ENCODE measurements around the gene NBPF20. TPM values are rescaled to one million over a fixed set of nuclear protein-coding genes. Genes with fewer than 3 reads are reported as not detected.
"Not testable (repeated sequence)": the region's sequence is repeated elsewhere in the genome, so short reads cannot be mapped to it uniquely, and the experiment has no call there.

The NBPF20 gene
- total RNA-seq, 1 experiment from 2014 or later = 5.2 TPM

DNA sequence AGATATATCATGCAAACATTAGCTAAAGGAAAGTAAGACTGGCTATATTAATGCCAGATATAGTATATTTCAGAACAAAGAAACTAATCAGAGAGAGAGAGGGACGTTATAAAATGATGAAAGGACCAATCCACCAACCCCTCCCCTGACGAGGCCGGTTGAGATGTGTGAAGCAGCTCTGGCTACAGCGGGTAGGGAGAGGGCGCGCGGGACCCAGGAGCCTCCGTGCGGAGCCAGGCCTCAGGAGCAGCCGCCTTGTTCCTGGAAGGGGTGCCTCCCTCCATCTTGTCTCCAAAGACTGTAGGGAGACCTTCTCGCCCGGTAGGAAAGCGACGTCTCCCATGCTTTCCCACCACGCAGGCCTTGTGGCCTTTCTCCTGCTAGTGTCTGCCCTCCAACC, 5.4 kb upstream of the NBPF20 start:
- CTCF ChIA-PET; H3K9ac ChIP-seq (ENCODE audit: low read length): not testable (repeated sequence)
- H3K27me3 ChIP-seq (ENCODE audit: low read length) = peaks cover 10% of the 10 kb centered on the region; the same call in 1 of the 2 replicates

GRCh38 chr1:145429329-145429728, 3.9 kb upstream of the NBPF20 start:
- H3K36me3 ChIP-seq (ENCODE audit: low read depth, low read length); H4K20me1 ChIP-seq (ENCODE audit: low read length); POLR2A ChIA-PET (ENCODE audit: unreplicated experiment); BruUV-seq (replicated peaks); H3K4me3 ChIP-seq (ENCODE audit: low read length); H2AFZ ChIP-seq (ENCODE audit: low read length); H3K9me3 ChIP-seq (ENCODE audit: low read length); H3F3A ChIP-seq (ENCODE audit: low read length, unreplicated experiment); ATAC-seq; H3K27ac ChIP-seq (ENCODE audit: low read length); DNase-seq; CTCF ChIA-PET; H3K9me2 ChIP-seq (replicated peaks; ENCODE audit: low read length); H3K4me2 ChIP-seq (ENCODE audit: low read length); H3K9ac ChIP-seq (ENCODE audit: low read length); H3K79me2 ChIP-seq (ENCODE audit: low read length); H3K4me1 ChIP-seq (ENCODE audit: insufficient read depth, low read length); intact Hi-C loops (cut with micrococcal nuclease): not testable (repeated sequence)
- H3K27me3 ChIP-seq (ENCODE audit: low read length) = peaks cover 10% of the 10 kb centered on the region; the same call in 1 of the 2 replicates

More for the DNA sequence above, 5.4 kb upstream of the NBPF20 start:
- H3K4me1 ChIP-seq (ENCODE audit: insufficient read depth, low read length); POLR2A ChIA-PET (ENCODE audit: unreplicated experiment); H3K27ac ChIP-seq (ENCODE audit: low read length); H3K79me2 ChIP-seq (ENCODE audit: low read length); H3K9me2 ChIP-seq (replicated peaks; ENCODE audit: low read length); H2AFZ ChIP-seq (ENCODE audit: low read length); H4K20me1 ChIP-seq (ENCODE audit: low read length); ATAC-seq; DNase-seq; H3K36me3 ChIP-seq (ENCODE audit: low read depth, low read length); BruUV-seq (replicated peaks); intact Hi-C loops (cut with micrococcal nuclease); H3K4me2 ChIP-seq (ENCODE audit: low read length); H3K9me3 ChIP-seq (ENCODE audit: low read length); H3F3A ChIP-seq (ENCODE audit: low read length, unreplicated experiment); H3K4me3 ChIP-seq (ENCODE audit: low read length): not testable (repeated sequence)

GRCh38 chr1:145424612-145425435, 579 bp downstream of the NBPF20 start:
- H3K36me3 ChIP-seq (ENCODE audit: low read depth, low read length); CTCF ChIA-PET; intact Hi-C loops (cut with micrococcal nuclease); H3K9me2 ChIP-seq (replicated peaks; ENCODE audit: low read length); H3K4me1 ChIP-seq (ENCODE audit: insufficient read depth, low read length); H3F3A ChIP-seq (ENCODE audit: low read length, unreplicated experiment); H4K20me1 ChIP-seq (ENCODE audit: low read length); H3K27ac ChIP-seq (ENCODE audit: low read length); POLR2A ChIA-PET (ENCODE audit: unreplicated experiment); H3K79me2 ChIP-seq (ENCODE audit: low read length); H3K9me3 ChIP-seq (ENCODE audit: low read length): not testable (repeated sequence)
- Histone ChIP-seq H2AFZ (ENCODE audit: low read length) (peak overlapping the region; percentile 100), H3K9ac (ENCODE audit: low read length) (peak overlapping the region; percentile 75), H3K4me3 (ENCODE audit: low read length) (peak overlapping the region; percentile 88), H3K27me3 (ENCODE audit: low read length) (peaks cover 10% of the 10 kb centered on the region; the same call in 1 of the 2 replicates), H3K4me2 (ENCODE audit: low read length) (peak overlapping the region; percentile 99)
- DNase-seq (peak; percentile 82), ATAC-seq (peak; percentile 78)
- BruUV-seq (replicated peaks) = TSS peak; percentile 37

DNA sequence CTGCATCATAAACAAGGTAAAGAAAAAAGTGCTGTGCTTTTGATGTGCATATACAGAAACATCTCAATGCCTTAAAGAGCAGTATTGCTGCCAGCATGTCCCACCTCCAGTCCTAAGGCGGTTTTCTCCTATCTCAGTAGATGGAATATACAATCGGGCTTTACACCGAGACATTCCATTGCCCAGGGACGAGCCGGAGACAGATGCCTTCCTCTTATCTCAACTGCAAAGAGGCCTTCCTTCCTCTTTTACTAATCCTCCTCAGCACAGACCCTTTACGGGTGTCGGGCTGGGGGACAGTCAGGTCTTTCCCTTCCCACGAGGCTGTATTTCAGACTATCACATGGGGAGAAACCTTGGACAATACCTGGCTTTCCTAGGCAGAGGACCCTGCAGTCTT, 10.3 kb downstream of the NBPF20 start:
- H3K36me3 ChIP-seq (ENCODE audit: low read depth, low read length); H2AFZ ChIP-seq (ENCODE audit: low read length); H3K9me2 ChIP-seq (replicated peaks; ENCODE audit: low read length); H3K4me3 ChIP-seq (ENCODE audit: low read length); DNase-seq; H3K27ac ChIP-seq (ENCODE audit: low read length); POLR2A ChIA-PET (ENCODE audit: unreplicated experiment); intact Hi-C loops (cut with micrococcal nuclease); H4K20me1 ChIP-seq (ENCODE audit: low read length); H3K4me2 ChIP-seq (ENCODE audit: low read length); ATAC-seq; H3K9me3 ChIP-seq (ENCODE audit: low read length); H3F3A ChIP-seq (ENCODE audit: low read length, unreplicated experiment); H3K9ac ChIP-seq (ENCODE audit: low read length); H3K4me1 ChIP-seq (ENCODE audit: insufficient read depth, low read length); H3K79me2 ChIP-seq (ENCODE audit: low read length); H3K27me3 ChIP-seq (ENCODE audit: low read length); BruUV-seq (replicated peaks); CTCF ChIA-PET: not testable (repeated sequence)

GRCh38 chr1:145407266-145407665, 18.1 kb downstream of the NBPF20 start:
- H3K4me2 ChIP-seq (ENCODE audit: low read length); ATAC-seq; H3K4me1 ChIP-seq (ENCODE audit: insufficient read depth, low read length); intact Hi-C loops (cut with micrococcal nuclease); H3K79me2 ChIP-seq (ENCODE audit: low read length); H3K36me3 ChIP-seq (ENCODE audit: low read depth, low read length); POLR2A ChIA-PET (ENCODE audit: unreplicated experiment); BruUV-seq (replicated peaks); H3K9me3 ChIP-seq (ENCODE audit: low read length); H4K20me1 ChIP-seq (ENCODE audit: low read length); H2AFZ ChIP-seq (ENCODE audit: low read length); H3F3A ChIP-seq (ENCODE audit: low read length, unreplicated experiment); H3K4me3 ChIP-seq (ENCODE audit: low read length); H3K27me3 ChIP-seq (ENCODE audit: low read length); CTCF ChIA-PET; DNase-seq; H3K9me2 ChIP-seq (replicated peaks; ENCODE audit: low read length); H3K27ac ChIP-seq (ENCODE audit: low read length); H3K9ac ChIP-seq (ENCODE audit: low read length): not testable (repeated sequence)

DNA sequence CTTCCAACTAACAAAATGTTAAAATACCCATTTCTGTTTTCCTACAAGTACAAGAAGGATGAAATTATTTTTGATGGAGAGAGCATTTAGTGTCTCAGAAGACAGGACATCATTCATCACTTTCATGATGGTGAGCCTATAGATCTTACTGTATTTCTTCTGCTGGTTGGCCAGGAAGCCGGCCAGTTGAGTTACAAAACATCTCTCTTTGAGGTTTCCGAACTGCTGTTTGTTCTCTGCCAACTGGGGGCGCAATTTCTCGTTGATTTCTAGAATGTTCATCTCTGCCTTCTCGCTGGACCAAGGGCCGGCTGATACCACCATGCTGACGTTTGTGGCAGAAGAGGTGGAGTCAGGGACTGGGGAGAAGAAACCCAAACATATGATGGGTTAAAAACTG, 20.5 kb downstream of the NBPF20 start:
- intact Hi-C loops (cut with micrococcal nuclease); H3K9me2 ChIP-seq (replicated peaks; ENCODE audit: low read length); BruUV-seq (replicated peaks); H3K27ac ChIP-seq (ENCODE audit: low read length); H3F3A ChIP-seq (ENCODE audit: low read length, unreplicated experiment); H3K4me3 ChIP-seq (ENCODE audit: low read length); H3K27me3 ChIP-seq (ENCODE audit: low read length); H3K36me3 ChIP-seq (ENCODE audit: low read depth, low read length); CTCF ChIA-PET; H2AFZ ChIP-seq (ENCODE audit: low read length); POLR2A ChIA-PET (ENCODE audit: unreplicated experiment); ATAC-seq; DNase-seq; H3K4me1 ChIP-seq (ENCODE audit: insufficient read depth, low read length); H3K9ac ChIP-seq (ENCODE audit: low read length); H3K9me3 ChIP-seq (ENCODE audit: low read length); H3K4me2 ChIP-seq (ENCODE audit: low read length); H3K79me2 ChIP-seq (ENCODE audit: low read length); H4K20me1 ChIP-seq (ENCODE audit: low read length): not testable (repeated sequence)

DNA sequence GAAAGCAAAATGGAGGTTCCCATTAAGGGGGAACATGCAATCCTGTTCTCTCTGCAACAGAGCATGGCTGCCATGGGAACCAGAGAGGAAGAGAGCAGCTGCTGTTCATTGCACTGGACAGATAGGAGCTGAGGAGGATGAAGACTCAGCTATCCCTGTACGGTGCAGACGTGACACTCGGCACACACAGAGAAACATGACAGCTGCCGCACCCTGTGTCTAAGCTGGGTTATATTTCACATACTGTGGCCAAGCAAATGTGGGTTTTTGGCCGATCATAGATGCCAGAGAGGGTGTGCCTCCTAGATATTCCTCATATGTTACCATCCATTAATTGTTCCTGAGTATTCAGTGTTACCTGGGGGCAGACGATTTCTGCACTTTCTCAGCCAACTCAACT, 24.7 kb downstream of the NBPF20 start:
- CTCF ChIA-PET; BruUV-seq (replicated peaks): not testable (repeated sequence)

More for the DNA sequence above, 24.7 kb downstream of the NBPF20 start:
- intact Hi-C loops (cut with micrococcal nuclease); H3K27me3 ChIP-seq (ENCODE audit: low read length); H4K20me1 ChIP-seq (ENCODE audit: low read length); ATAC-seq; H3K9me3 ChIP-seq (ENCODE audit: low read length); H3K9ac ChIP-seq (ENCODE audit: low read length); POLR2A ChIA-PET (ENCODE audit: unreplicated experiment); H3K79me2 ChIP-seq (ENCODE audit: low read length); H3K4me1 ChIP-seq (ENCODE audit: insufficient read depth, low read length); H3K4me3 ChIP-seq (ENCODE audit: low read length); H3K27ac ChIP-seq (ENCODE audit: low read length); H3K36me3 ChIP-seq (ENCODE audit: low read depth, low read length); DNase-seq; H3K4me2 ChIP-seq (ENCODE audit: low read length); H3F3A ChIP-seq (ENCODE audit: low read length, unreplicated experiment); H2AFZ ChIP-seq (ENCODE audit: low read length); H3K9me2 ChIP-seq (replicated peaks; ENCODE audit: low read length): not testable (repeated sequence)

Data from PC-3 (cell line).